CD4-positive, alpha-beta T cell treated with Interferon gamma for 1 hour (primary cell): Measurements from ENCODE around the gene NDE1.
"Not testable (repeated sequence)": the region's sequence is repeated elsewhere in the genome, so short reads cannot be mapped to it uniquely, and the experiment has no call there.

Experiments
- DNase-seq: peaks from one replicate; pipeline ENCODE4 v3.0.0-alpha.2; 2020

The NDE1 gene

GRCh38 chr16:15621456-15621855, 28.6 kb upstream of the NDE1 start:
- DNase-seq, result no peak

- no peak for DNase-seq
These were observed 28.2 kb upstream of the NDE1 start for GRCh38 chr16:15621889-15622288.

DNA sequence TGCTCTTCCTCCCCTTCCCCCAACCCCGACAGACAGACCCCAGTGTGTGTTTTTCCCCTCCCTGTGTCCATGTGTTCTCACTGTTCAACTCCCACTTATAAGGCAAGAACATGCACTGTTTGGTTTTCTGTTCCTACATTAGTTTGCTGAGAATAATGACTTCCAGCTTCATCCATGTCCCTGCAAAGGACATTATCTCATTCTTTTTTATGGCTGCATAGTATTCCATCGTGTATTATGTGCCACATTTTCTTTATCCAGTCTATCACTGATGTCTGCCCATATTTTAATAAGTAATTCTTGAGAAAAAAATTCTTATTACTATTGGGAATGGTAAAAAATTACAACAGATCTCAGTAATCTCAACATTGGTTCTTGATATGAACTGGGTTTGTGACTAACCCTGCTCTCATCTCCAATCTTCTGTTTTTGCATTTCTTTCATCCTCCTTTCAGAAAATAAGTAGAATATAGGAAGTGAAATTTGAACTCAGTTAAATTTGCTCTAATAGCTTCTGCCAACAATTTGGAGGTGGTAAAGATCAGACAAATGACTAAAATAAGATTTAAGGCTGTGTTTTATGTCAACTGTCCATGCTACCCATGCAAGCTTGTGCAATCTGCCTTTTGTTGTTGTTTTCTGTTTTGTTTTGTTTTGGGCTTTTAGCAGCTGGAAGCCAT, 18.2 kb upstream of the NDE1 start:
- no peak for DNase-seq

DNA sequence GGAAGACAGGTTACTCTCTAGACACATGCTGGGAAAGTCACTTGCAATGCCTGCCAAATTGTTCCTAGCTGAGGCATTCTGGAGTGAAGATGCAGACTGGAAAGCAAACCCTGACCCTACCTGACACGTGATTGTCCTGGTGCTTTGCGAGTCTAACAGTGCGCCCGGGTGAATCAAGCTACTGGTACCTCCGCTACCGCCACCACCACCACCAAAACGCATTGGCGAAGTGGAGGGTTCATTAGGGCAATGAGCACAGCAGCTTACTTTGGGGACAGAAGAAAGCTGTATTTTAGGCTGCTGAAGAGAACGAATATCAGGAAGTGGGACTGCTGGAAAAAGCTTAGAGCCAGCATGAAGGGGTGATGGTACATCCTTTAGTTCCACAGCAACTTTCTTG, 14.1 kb upstream of the NDE1 start:
- DNase-seq, result no peak

DNA sequence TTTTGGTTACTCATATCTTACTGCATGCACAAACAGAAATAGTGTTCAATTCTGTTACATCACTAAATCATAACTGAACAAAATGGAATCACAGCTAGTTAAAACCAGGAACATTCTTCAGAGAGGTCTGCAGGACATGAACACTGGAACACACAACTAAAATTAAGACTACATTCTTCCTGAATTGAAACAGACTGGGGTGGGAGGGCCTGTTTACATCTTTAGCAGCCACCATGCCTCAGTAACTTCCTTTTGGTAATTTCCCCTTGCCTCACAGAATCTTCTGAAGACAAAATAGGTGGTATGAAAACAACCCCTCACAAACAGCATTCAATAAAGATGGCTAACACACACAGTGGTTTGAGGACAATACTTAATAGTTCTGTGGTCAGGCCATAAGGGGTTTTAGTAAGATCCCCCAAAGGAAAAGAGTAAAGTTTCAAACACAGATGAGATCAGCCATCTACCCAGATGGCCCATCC, 13.6 kb upstream of the NDE1 start:
- peak; percentile 5 for DNase-seq

GRCh38 chr16:15639061-15639568, 10.9 kb upstream of the NDE1 start:
- peak; percentile 13 for DNase-seq

DNA sequence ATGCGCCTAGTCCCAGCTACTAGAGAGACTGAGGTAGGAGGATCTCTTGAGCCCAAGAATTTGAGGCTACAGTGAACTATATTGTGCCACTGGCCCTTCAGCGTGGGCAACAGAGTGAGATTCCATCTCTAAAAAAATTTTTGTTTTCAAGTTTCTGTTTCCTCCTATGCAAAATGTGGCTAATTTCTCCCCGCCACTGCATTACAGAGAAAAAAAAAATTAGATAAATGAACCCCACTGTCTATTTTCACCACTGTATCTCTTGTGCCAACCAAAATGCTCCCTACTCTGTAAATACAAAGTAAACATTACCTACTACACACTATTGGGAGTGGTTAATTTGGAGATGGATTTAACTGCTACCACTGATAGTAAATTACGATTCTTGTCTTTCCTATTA, 9.1 kb upstream of the NDE1 start:
- DNase-seq, result no peak

GRCh38 chr16:15641753-15642556, 8.1 kb upstream of the NDE1 start:
- DNase-seq, result no peak

DNA sequence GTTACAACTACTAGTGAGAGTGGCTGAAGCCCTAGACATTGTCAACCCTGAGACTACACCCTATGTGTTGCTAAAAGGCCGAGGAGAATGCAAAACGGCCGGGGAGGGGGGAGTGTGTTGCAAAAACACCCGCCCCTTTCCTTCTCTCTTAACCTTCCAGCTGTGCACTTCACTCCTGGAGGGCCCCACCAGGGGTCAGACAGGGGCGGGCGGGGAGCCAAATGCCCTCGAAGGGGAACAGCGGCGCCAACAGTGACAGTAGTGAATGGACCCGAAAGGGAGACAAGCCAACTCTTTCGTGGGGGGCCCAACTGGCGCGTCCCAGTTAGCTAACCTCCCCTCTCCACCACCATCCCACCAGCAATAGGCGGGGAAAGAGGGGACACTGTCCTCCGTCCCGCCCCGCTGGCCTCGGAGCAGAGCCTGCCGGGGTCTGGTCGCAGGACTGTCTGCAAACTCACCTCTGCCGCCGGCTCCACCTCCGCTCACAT, 7.4 kb upstream of the NDE1 start:
- DNase-seq, result peak; percentile 88

- DNase-seq, result peak; percentile 98
These were observed 6.7 kb upstream of the NDE1 start, which contains the start of gene MARF1 for GRCh38 chr16:15643048-15643945. MARF1 (minus strand) TSS chr16:15643154; CDS start chr16:15639233, 3,921 bp downstream.

DNA sequence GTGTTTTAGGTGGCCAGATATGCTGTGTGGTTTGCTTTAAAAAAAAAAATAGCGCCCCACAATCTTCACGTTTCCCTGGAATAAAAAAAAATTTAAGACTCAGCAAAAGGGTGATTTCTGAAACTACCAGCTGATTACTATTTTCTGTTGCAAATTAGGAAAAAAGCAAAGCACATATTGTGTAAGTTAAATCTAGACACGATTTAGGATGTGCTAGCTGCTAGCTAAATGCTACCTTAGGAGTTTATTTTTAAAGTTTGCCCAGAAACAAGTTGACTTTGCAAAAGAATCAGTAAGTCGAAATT, 6.1 kb upstream of the NDE1 start:
- no peak for DNase-seq

DNA sequence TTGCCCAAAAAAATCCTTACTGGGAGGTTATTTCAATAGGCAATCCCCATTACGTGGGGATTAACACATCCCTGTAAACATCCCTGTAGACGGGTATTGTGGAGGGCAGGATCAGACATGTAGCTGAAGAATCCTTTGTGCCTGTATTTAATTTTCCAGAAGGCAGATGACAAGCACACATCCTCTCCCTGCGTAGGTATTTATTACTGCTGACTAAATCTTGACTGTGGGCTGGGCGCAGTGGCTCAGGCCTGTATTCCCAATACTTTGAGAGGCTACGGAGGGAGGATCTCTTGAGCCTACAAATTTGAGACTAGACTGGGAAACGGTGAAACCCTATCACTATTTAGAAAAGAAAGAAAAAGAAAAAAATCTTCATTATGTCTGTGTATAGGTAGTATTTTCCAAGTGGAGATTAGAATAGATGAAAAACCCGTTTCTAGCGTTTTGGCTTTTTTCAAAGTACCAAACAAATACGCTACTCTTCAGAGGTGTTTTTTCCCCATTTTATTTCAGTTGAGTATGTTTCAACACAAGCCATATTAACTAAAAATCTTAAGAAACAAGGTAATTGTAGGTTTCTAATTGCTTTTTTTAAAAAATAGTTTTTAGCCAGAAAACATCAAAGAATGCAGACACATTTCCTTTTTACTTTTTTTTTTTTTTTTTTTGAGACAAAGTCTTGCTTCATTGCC, 5.6 kb upstream of the NDE1 start:
- DNase-seq, result no peak

DNA sequence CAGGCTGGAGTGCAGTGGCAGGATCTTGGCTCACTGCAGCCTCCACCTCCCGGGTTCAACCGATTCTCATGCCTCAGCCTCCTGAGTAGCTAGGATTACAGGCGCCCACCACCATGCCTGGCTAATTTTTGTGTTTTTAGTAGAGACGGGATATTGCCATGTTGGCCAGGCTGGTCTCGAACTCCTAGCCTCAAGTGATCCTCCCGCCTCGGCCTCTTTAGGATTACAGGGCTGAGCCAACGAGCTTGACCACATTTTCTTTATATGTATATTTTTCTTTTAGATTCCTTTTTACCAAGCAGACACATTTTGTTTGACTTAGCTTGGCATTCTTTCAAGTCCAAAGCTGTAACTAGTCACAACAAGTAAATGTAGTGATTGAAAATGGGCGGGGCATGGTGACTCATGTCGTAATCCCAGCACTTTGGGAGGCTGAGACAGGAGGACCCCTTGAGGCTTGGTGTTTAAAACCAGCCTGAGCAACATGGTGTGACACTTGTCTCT, 5.0 kb upstream of the NDE1 start:
- peak; percentile 7 for DNase-seq

GRCh38 chr16:15646557-15647293, 3.3 kb upstream of the NDE1 start:
- DNase-seq, result not testable (repeated sequence)

DNA sequence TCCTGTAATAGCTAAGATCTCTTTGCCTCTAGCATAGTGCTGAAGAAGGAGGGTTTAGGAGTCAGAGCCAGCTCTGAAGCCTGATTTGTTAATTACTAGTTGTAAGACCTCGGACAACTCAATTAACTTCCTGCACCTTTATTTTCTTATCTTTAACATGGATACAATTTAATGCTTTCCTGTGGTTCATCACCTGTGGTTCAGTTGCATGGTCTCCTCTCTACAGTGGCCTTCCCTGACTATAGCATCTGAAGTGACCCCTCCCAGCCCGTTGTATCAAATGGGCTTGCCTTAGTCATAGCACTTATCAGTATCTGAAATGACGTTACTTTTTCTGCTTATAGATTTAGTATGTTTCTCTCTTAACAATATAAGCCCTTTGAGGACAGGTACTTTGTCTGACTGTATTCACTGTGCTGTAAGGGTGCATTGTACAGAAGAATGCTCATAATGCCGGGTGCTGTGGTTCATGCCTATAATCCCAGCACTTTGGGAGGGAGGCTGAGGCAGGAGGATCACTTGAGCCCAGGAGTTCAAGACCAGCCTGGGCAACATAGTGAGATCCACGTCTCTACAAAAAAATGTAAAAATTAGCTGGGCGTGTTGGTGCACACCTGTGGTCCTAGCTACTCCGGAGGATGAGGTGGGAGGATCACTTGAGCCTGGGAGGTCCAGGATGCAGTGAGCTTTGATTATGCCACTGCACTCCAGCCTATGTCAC, 2.6 kb upstream of the NDE1 start:
- no peak for DNase-seq

GRCh38 chr16:15648135-15648730, 1.8 kb upstream of the NDE1 start:
- DNase-seq, result no peak

GRCh38 chr16:15649311-15649710, 734 bp upstream of the NDE1 start:
- DNase-seq, result not testable (repeated sequence)

DNA sequence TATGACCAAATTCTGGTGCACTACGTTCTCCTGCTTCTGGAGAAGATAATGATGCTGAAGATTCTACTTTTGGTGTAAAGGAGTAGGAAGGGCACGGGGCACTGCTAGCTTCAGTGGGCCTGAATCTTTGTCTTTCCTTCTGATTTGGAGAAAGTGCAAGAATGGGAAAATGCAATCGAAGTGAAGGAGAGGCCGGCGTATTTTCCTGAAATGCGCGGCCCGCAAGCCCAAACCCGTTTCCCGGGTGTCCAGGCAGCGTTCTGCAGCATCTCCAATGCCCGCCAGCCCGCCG, 372 bp upstream of the NDE1 start:
- no peak for DNase-seq

DNA sequence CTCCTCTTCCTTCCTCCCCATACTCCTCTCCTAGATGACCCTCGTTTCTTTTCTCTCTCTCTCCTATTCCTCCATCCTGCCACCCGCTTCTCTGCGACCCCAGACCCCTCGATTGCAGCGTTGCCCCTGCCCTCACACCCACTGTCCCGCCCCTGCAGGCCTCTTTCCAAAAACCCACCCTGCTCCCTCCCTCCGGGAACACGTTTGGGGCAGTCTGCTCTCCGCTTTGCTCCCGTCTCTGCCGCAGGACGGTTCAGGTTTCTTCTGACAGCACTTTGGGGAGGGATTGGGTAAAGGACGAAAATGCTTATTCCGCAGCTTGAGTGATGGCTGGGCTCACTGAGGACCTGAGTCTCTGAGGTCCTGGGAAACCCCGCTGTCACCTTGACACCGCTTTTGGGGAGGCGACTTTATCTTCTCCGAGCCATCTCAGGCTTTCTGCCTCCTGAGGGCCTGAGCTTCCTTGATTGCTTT, 690 bp downstream of the NDE1 start:
- DNase-seq, result peak; percentile 22

GRCh38 chr16:15652293-15653001, 2.4 kb downstream of the NDE1 start:
- DNase-seq, result no peak
